Esophagus squamous epithelium (tissue), 4 donors: ENCODE data around the gene PDGFC.

Source experiments
- POLR2A ChIP-seq, 4 donors: fragments of 450-650 bp; IDR thresholded peaks; one replicate each; pipeline ENCODE4 v1.6.1; 2017; ENCODE audit warnings: antibody characterized with exemption in 4 of 4, mild to moderate bottlenecking in 4 of 4, moderate library complexity in 3 of 4
- TF ChIP-seq, protein P1 (sequence below), 6 experiments: fragments of 450-650 bp in 4 of 6; fragments of 200-600 bp in 2 of 6; sonication (generic) in 2 of 6; IDR thresholded peaks; one replicate each; pipeline ENCODE4 v1.5.1; 2016 to 2019; ENCODE audit warnings: antibody characterized with exemption in 6 of 6, mild to moderate bottlenecking in 4 of 6, moderate library complexity in 4 of 6

DNA sequence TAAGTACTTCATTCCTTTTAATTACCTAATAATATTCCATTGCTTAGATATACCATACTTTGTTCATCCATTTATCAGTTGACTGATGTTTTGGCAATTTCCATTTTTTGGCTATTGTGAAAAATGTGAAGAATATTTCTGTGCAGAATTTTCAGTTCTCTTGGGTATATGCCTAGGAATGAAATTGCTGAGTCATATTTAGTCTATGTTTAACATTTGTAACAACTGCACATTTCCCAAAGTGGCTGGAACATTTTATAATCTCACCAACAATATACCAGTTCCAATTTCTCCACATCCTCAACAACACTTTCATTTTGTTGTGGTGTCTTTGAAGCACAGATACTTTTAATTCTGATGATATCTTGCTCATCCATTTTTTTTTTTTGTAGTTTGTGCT lies 215.5 kb downstream of the PDGFC start:
- TF ChIP-seq, protein P1, sequence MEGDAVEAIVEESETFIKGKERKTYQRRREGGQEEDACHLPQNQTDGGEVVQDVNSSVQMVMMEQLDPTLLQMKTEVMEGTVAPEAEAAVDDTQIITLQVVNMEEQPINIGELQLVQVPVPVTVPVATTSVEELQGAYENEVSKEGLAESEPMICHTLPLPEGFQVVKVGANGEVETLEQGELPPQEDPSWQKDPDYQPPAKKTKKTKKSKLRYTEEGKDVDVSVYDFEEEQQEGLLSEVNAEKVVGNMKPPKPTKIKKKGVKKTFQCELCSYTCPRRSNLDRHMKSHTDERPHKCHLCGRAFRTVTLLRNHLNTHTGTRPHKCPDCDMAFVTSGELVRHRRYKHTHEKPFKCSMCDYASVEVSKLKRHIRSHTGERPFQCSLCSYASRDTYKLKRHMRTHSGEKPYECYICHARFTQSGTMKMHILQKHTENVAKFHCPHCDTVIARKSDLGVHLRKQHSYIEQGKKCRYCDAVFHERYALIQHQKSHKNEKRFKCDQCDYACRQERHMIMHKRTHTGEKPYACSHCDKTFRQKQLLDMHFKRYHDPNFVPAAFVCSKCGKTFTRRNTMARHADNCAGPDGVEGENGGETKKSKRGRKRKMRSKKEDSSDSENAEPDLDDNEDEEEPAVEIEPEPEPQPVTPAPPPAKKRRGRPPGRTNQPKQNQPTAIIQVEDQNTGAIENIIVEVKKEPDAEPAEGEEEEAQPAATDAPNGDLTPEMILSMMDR (IDR thresholded peaks at IDR 0.05), result no peak
- no peak for TF ChIP-seq POLR2A (IDR thresholded peaks at IDR 0.05)
